Neural progenitor cell (in vitro differentiated cells): ENCODE data around the gene FAM149B1.

Experiments used
- EZH2phosphoT487 ChIP-seq: fragments of 200-600 bp; sonication (generic); IDR thresholded peaks from 2 replicates; pipeline ENCODE4 v1.6.1; 2017; ENCODE audit warnings: antibody characterized with exemption
- TF ChIP-seq, protein P1 (sequence below): fragments of 200-600 bp; sonication (generic); IDR thresholded peaks from 2 replicates; pipeline ENCODE4 v1.5.1; 2017; ENCODE audit warnings: antibody characterized with exemption, mild to moderate bottlenecking

DNA sequence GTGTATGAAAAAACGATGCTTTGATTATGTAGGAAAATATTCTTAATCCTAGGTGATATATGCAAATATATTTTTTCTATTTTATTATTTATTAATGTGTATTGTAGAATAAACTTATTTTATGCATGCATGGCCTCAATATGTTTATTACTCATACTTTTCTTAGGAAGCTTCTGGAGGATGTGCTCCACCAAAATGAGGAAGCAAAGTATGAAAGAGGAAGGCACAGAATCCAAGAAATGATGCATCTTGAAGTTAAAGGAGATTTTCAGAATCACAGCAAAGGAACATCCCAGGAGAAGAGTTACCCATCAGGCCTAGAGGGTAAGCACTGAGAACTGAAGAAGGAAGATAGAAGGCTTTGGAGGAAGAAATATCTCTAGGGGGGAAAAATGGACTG, 119.5 kb downstream of the FAM149B1 start:
- TF ChIP-seq, protein P1, sequence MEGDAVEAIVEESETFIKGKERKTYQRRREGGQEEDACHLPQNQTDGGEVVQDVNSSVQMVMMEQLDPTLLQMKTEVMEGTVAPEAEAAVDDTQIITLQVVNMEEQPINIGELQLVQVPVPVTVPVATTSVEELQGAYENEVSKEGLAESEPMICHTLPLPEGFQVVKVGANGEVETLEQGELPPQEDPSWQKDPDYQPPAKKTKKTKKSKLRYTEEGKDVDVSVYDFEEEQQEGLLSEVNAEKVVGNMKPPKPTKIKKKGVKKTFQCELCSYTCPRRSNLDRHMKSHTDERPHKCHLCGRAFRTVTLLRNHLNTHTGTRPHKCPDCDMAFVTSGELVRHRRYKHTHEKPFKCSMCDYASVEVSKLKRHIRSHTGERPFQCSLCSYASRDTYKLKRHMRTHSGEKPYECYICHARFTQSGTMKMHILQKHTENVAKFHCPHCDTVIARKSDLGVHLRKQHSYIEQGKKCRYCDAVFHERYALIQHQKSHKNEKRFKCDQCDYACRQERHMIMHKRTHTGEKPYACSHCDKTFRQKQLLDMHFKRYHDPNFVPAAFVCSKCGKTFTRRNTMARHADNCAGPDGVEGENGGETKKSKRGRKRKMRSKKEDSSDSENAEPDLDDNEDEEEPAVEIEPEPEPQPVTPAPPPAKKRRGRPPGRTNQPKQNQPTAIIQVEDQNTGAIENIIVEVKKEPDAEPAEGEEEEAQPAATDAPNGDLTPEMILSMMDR: no peak
- TF ChIP-seq EZH2phosphoT487: no peak
